ENCODE data around the gene FLNB.

The FLNB gene

DNA sequence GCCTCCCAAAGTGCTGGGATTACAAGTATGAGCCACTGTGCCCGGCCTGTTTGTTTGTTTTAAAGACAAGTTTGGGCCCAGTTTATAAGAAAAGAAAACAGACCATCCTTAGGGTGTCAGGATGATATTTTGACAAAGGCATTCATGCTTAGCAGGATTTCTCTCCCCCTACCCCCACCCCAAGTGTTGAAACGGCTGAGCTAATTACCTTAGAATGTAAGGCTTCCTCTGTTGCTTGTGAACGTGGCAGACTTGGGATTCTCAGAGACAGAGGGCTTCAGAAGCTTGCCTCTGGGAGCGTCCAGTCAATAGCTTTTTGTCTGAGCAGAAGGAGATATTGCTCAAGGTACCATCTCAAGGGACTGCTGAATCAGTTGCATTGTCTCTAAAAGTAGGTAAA is 24.0 kb downstream of the FLNB start:
- TF ChIP-seq, protein P1, sequence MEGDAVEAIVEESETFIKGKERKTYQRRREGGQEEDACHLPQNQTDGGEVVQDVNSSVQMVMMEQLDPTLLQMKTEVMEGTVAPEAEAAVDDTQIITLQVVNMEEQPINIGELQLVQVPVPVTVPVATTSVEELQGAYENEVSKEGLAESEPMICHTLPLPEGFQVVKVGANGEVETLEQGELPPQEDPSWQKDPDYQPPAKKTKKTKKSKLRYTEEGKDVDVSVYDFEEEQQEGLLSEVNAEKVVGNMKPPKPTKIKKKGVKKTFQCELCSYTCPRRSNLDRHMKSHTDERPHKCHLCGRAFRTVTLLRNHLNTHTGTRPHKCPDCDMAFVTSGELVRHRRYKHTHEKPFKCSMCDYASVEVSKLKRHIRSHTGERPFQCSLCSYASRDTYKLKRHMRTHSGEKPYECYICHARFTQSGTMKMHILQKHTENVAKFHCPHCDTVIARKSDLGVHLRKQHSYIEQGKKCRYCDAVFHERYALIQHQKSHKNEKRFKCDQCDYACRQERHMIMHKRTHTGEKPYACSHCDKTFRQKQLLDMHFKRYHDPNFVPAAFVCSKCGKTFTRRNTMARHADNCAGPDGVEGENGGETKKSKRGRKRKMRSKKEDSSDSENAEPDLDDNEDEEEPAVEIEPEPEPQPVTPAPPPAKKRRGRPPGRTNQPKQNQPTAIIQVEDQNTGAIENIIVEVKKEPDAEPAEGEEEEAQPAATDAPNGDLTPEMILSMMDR (IDR thresholded peaks at IDR 0.05; ENCODE audit: borderline replicate concordance, insufficient read depth, low read depth, low read length) = no peak
- no peak overlapping the region for H3K4me3 ChIP-seq (ENCODE audit: low read depth, low read length)

DNA sequence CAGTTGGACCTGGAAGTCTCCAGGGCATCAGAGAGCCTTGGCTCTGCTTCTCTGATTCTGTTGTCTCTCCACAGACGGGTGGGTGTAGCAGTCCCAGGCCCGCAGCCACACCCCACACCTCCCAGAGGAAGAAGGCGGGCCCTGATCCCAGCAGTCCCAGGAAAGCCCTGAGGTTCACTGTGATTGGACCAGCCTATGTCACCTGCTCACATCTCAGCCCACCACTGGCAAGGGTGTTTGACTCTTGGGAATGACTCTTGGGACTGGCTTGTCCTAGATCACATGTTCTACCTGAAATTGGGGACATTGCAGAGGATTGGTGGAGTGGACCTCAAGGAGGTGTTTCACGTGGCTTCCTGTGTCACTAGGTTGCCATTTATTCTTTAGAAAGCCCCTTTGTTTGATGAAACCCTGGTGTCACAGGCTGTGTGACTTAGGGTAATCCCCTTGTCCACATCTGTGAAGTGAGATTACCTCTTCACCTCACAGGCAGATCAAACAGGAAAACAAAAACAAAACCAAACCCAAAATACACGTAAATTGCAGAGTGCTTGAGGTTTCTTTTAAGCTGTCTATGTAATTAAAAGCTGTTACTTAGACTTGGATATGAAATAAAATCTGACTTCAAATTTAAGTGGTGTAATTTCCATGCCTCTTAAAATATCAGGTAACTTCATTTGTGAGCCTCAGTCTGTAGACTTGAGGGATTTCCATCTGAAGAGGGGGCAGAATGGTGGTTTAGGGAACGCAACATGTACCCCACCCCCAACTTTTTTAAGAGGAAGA is 26.7 kb downstream of the FLNB start:
- H3K4me3 ChIP-seq (ENCODE audit: low read depth, low read length) = no peak overlapping the region
- TF ChIP-seq, protein P1 (IDR thresholded peaks at IDR 0.05; ENCODE audit: borderline replicate concordance, insufficient read depth, low read depth, low read length) = no peak

DNA sequence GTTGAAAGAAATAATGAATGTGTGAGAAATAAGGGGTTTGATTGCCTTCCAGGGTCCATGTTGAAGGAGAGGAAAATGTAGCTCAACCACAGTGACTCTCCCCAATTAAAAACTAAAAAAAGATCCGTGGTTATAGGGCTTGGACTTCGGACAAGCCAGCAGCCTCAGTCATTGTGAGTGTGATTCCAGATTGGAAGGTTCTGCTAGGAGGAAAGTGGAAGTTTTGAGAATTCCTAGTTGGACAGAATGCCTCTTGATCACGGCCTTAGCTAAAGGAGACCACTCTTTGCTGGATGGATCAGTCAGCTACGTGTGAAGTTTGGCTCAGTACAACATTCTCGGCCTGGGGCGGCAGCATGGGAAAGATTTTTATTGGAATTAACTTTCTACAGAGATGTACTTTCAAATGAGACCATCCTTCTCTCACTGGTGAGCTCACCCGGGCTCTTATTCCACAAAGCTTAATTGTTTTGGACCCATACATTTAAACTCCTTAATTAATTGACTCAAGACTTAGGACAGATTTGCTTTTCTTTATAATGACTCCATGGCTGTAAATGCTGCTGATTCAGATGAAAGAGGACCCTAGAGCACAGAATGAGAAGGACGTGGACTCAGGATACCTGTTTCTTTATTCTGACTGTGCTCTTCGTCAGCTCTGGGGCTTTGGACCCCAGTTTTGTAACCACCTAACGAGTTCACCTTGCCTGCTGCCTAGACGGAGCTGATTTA is 27.5 kb downstream of the FLNB start:
- H3K4me3 ChIP-seq (ENCODE audit: low read depth, low read length) = no peak overlapping the region
- TF ChIP-seq, protein P1 (IDR thresholded peaks at IDR 0.05; ENCODE audit: borderline replicate concordance, insufficient read depth, low read depth, low read length) = no peak

DNA sequence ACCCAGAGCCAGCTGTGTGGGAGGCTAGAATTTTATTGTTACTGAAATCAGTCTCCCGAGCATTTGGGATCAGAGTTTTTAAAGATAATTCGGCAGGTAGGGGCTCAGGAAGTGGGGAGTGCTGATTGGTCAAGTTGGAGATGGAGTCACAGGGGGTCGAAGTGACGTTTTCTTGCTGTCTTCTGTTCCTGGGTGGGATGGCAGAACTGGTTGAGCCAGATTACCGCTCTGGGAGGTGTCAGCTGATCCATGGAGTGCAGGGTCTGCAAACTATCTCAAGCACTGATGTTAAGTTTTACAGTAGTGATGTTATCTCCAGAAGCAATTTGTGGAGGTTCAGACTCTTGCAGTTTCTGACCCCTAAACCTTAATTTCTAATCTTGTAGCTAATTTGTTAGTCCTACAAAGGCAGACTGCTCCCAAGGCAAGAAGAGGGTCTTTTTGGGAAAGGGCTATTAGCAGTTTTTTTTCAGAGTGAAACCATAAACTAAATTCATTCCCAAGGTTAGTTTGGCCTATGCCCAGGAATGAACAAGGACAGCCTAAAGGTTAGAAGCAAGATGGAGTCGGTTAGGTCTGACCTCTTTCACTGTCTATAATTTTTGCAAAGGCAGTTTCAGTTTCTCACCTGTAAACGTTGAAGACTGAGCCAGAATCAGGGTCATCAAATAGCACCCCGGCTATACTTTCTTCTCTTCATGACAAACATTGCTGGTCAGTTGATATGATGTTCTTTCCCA is 28.2 kb downstream of the FLNB start:
- no peak overlapping the region for H3K4me3 ChIP-seq (ENCODE audit: low read depth, low read length)
- TF ChIP-seq, protein P1 (IDR thresholded peaks at IDR 0.05; ENCODE audit: borderline replicate concordance, insufficient read depth, low read depth, low read length) = no peak

DNA sequence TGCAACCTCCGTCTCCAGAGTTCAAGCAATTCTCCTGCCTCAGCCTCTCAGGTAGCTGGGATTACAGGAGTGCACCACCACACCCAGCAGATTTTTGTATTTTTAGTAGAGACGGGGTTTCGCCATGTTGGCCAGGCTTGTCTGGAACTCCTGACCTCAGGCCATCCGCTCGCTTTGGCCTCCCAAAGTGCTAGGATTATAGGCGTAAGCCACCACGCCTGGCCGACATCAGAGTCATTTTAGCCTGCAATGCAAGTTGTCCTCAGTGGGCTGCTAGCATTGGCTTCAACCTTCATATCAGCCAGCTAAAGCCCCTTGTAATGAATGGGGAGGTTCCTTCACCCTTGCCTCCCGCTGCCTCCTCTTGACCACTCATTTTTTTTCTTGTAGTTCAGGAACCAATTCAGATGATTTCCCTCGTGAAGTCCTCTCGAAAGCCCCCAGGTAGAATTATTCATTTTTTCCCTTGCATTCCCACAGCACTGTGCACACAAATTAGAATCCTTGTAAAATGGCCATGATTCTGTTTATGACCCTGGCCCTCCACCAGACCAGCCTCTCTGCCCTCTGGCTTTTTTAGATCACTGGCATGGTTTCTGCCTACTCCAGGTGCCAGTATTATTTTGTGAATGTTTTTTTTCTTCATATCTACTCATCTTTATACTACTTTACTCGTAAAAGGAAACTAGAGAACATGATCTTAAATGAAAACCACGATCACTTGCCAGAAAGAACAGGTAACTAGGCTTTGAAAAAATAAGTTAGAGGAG is 29.1 kb downstream of the FLNB start:
- TF ChIP-seq, protein P1 (IDR thresholded peaks at IDR 0.05; ENCODE audit: borderline replicate concordance, insufficient read depth, low read depth, low read length) = no peak
- H3K4me3 ChIP-seq (ENCODE audit: low read depth, low read length) = no peak overlapping the region

DNA sequence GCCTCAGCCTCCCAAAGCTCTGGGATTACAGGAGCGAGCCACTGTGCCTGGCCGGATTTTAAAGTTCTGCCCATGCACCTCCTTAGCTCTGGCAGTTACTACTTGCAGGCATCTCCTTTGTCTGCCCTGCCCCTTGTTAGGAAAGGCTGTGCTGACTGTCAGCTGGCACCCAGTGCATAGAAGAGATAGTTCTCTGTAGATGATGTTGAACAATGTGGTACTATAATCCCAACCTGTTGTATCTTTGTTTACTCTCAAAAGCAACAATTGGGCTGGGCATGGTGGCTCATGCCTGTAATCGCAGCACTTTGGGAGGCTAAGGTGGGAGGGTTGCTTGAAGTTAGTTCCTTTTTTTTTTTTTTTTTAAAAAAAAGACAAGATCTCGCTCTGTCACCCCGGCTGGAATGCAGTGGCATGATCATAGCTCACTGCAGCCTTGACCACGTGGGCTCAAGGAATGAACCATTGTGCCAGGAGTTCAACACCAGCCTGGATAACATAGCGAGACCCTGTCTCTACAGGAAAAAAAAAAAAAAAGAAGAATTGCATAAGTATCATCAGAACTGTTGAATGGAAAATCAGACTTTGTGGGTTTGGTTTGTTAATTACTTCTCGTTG is 30.6 kb downstream of the FLNB start:
- no peak overlapping the region for H3K4me3 ChIP-seq (ENCODE audit: low read depth, low read length)
- TF ChIP-seq, protein P1 (IDR thresholded peaks at IDR 0.05; ENCODE audit: borderline replicate concordance, insufficient read depth, low read depth, low read length) = no peak
